Stimulated activated naive CD8-positive, alpha-beta T cell treated with anti-CD3 and anti-CD28 coated beads, Interleukin-15, Interleukin-2, amounts not matched to agents 100 U/mL and 50 U/mL, for 24 hours (primary cell): Measurements from ENCODE around the gene CLIC3.

ENCODE experiments used
- ATAC-seq: fragments of 150-1000 bp; cut with Tn5 transposase; one replicate; pipeline ENCODE4 v1.10.0; 2021
- DNase-seq: peaks from one replicate; pipeline ENCODE4 v3.0.0; 2021

The CLIC3 gene

DNA sequence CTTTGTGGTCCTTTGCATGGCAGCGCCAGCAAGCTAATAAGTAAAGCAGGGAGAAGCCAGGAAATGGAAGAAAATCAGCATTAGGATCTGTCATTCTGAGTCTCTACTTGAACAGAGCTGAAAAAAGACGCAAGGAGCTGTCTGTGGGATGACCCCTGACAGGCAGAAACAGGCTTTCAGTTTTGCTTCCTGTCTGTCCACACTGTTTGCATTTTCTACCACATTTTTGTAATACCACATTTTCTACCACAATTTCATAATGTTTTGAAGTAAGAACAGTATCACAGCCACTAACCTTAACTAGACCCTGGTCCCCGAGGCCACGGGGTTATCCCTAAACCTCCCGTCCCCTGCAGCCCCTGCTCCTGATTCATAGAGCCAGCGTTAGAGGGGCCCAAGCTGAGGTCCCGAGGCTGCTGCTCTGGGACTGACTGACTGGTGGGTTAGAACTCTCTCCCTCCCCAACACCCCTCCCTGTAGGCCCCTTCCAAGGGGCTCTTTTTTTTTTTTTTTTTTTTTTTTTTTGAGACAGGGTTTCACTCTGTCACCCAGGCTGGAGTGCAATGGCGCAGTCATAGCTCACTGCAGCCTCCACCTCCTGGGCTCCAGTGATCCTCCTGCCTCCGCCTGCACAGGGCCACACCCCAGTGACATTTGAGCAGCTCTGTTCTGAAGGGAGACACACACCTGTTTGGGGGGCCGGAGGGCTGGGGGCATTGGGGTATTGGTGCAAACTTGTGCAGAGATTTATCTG is 4.0 kb upstream of the CLIC3 start:
- DNase-seq (peak; percentile 74), ATAC-seq (peak; percentile 85)

DNA sequence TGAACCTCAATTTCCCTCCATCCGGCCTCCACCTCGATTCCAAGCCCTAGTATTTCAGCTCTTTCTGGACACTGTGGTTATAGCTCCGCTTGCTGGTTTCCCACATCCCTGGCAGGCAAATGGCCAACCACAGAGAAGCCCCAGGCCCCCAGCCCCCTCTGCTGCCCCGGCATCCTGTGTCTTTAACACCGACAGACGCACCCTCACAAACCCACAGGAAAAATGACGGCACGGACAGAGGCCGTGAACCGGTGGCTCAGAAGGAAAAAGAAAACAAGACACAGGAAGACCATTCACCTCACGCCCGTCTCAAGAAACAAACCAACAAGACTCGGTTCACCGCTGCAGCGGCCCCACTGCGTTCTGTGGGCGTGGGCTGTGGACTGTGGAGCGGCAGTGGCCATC is 1.5 kb upstream of the CLIC3 start:
- ATAC-seq (no peak), DNase-seq (no peak)

DNA sequence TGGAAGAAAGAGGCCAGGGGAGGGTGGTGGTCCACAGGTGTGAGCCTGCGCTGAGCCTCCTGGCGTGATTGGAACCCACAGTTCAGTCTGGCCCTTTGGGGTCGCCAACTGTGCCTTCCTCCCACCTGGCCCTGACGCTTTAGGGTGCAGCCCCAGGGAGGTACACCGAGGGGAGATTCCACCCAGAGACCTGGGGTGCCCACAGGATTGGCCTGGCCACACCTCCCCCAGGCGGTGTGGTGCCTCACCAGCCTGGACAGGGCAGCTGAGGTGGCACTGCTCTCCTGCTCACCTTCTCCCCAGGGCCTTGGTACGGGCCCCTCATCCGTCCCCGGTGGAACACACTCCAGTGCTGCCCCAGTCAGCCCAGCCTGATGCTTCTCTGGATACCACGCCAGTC is 1.0 kb upstream of the CLIC3 start:
- DNase-seq (no peak), ATAC-seq (no peak)

DNA sequence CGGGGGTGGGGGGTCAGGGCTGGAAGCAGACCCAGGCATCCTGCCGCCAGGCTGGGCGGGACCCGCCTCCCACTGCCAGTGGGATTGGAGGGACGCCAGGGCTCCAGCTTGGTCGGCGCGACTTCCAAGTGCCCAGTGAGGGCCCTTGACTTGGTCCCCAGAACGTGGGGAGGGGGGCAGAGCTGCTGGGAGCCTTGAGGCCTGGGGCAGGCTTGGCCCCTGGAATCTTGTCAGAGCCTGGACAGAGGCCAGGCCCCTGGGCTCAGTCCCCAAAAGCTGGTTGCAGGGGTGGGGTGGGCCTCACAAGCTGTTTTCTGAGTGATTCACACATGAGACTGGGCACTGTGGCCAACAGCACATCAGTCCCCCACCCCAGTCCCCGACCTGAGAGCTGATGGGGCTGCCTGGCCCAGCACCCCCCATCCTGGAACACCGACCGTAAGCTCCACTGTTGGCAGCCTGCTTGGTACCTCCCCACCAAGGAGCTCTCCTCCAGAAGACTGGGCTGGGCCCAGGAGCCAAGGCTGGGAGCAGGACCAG is 526 bp downstream of the CLIC3 start:
- ATAC-seq = no peak
- no peak for DNase-seq

DNA sequence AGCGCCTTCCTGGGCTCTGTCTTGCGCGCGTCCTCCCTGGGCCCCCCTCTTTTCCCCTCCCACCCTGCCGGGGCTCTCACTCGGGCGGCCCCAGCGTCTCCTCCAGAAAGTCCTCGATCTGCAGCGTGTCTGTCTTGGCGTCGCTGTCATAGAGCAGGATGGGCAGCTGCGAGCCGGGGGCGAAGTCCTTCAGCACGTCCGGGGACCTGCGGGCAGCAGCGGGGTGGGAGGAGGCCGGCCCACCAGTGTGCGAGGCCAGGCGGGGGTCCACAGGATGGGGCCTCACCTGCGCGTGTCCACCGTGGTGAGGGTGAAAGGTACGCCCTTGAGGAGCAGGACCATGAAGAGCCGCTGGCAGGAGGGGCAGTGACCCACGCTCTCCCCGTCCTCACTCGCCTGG is 1.0 kb downstream of the CLIC3 start:
- ATAC-seq (no peak), DNase-seq (no peak)

DNA sequence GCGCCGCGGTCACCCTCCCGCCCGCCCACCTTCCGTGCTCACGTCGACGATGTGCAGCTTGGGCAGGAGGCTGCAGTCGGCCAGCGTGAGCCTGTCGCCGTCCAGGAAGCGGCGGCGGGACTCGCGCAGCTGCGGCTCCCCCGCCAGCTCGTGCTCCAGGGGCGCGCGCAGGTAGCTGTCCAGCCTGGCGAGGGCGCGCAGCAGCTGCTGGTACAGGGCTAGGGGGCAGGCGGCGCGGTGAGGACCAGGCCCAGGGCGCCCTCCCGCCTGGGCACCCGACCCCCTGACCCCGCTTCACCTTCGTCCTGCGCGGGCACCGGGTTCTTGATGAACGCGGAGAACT is 1.5 kb downstream of the CLIC3 start:
- ATAC-seq (no peak), DNase-seq (no peak)

DNA sequence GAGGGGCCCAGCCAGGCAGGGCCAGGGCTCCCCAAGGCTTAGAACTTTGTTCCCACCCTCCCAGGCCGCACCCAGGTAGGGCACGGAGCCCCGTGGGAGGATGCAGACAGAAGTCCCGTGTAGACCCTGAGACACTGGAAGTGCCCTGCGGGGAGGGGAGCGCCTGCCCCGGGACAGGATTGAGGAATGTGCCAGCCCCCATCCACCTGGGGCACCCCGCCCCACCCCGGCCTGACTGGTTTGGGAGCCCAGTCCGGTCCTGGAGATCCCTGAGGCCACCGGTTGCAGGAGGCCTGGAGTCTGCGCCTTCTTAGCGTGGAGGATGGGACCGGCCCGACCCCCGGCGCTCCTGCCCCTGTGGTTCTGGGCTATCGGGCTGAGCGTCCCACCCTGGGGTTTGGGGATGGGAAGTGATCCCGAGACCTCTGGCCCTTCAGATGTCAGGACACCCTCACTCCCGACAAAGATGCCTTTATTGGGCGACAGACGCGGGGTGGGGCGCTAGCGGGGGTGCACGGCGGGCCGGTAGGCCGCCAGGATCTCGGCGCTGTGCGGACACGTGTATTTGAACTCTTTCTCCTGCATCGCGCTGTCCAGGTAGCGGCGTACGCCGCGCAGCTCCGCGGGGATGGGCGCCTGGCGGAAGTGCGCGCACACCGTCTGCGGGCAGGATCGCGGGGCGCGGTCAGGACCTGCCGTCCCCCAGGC is 2.0 kb downstream of the CLIC3 start:
- DNase-seq = no peak
- no peak for ATAC-seq

DNA sequence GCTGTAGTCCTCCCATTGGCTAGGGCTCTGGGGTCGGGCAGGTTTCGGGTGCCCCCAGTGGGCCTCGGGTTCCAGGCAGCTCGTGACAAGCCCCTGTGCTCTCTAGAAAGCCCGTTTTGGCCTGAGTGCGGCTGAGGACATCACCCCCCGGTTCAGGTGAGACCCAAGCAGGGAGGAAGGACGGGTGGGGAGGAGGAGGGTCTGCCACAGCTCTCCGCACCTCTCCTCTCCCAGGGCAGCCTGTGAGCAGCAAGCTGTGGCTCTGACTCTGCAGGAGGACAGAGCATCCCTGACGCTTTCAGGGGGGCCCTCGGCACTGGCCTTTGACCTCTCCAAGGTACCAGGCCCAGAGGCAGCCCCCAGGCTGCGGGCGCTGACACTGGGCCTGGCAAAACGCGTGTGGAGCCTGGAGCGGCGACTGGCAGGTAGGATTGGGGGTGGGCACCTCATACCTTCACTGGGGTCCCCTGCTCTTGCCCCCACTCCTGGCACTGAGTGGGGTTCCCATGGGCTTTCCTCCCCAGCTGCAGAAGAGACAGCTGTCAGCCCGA is 3.5 kb downstream of the CLIC3 start:
- ATAC-seq (no peak), DNase-seq (no peak)

DNA sequence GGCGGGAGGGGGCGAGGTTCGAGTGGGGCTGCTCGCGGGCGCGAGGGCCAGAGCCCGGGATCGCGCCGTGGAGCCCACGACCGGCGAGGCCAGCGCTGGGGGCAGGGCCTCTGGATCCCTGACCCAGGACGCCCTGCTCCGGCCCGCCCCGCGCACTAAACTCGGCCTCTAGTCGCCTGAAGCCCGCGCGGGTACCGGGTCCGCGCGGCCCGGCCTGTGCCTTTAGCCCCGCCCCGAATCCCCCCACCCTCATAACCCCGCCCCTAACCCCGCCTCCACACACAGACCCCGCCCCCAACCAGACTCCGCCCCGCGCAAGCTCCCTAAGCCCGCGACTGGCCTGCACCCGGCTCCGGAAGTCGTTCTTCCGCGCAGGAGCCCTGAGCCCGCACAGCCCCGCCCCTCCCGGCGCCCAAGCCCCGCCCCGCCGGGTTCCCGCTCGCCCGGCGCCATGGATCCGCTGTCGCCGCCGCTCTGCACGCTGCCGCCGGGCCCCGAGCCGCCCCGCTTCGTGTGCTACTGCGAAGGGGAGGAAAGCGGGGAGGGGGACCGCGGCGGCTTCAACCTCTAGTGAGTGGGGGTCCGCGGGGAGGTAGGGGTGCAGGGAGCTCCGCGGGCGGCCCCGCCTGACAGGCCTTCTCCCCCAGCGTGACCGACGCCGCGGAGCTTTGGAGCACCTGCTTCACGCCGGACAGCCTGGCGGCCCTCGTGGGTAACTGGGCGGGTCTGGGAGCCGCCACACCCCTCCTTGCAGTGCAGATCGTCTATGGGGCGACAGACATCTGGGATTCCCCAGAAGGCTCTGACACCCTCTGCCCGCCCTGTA is 4.2 kb downstream of the CLIC3 start, which contains the start of gene PAXX:
PAXX (plus strand) TSS at position 430 of the 826 bp plus-strand sequence; CDS start at position 452, 22 bp downstream.
- peak; percentile 98 for DNase-seq

DNA sequence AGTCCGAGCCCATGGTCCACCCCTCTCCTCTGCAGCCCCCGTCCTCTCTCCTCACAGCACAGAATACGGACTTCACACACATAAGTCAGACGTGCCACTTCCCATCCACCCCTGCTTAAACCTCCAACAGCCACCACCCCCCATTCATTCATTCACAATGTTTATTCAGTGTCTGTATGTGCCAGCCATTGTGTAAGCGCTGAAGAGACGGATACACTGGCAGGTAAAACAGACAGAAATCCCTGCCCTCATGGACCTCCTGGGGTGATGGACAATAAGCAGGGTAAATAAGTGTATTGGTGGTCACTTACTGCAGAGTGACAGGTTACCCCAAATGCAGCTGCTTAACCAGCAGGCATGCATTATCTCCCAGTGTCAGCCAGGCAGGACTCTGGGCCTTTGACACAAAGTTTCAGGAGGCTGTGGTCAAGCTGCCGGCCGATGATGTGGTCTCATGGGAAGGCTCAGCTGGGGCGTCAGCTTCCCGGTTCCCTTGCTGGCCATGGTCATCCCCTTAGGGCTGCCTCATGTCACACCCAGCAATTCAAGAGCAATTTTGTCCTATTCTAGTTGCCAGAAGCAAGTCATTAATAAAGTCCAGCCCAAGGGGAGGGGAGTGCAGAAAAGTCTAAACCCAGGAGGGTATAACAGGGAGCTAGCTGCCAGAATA is 6.0 kb downstream of the CLIC3 start:
- no peak for ATAC-seq
- DNase-seq = no peak

More for the DNA sequence above, 4.2 kb downstream of the CLIC3 start, which contains the start of gene PAXX:
- peak; percentile 84 for ATAC-seq

DNA sequence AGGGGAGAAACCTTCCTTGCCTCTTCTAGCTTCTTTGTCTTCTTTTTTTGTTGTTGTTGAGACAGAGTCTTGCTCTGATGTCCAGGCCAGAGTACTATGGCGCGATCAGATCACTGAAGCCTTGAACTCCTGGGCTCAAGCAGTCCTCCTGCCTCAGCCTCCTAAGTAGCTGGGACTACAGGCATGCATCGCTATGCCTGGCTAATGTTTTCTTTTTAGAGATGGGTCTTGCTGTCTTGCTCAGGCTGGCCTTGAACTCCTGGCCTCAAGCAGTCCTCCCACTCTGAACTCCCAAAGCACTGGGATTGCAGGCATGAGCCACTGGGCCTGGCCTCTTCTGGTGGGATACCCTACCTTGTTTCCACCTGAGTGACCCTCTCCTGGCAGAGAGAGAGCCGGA is 7.5 kb downstream of the CLIC3 start:
- ATAC-seq = no peak

DNA sequence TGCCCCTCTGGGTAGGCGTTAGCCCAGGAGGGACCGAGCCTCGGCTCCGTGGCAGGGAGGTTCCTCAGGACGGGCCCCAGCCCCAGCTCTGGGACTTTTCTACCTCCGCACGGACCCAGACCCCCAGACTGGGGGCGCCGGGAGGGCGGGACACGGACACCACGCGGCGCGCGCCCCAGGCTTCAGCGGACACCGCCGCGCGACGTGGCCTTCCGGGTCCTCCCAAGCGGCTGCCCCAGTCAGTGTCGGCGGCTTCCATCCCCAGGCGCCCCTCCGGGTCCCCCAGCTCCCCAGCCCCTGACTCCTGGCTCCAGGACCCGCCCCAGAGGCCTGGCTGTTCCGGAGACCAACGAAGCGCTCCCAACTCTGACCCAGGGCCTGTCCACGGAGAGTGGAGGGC is 10.5 kb downstream of the CLIC3 start:
- no peak for ATAC-seq
- no peak for DNase-seq

More for the DNA sequence above, 7.5 kb downstream of the CLIC3 start:
- DNase-seq = no peak

DNA sequence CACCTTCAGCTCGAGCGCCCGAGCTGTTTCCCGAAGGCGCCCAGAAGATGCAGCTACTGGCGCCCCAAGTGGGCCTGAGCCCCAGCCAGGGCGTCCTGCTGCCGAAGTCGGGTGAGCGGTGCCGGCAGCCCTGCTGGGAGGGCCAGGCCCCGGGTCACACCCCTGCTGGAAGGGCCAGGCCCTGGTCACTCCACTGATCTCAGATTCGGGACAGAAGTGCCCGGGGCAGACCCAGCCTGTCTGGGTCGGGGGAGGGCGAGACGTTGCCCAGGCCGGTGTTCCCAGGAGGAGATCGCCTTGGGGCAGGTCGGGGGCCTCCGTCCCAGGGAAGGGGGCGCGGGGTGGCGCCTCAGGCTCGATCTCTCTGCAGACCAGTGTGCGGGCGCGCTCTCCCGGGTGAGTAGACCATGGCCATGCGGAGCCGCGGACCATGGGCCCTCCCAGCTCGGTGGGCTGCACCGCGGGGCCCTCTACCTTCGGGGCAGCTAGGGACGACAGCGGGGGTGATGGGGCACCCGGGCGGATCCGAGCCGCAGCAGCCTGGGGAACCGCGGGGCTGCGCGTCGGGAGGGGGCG is 11.3 kb downstream of the CLIC3 start:
- no peak for DNase-seq
- no peak for ATAC-seq

DNA sequence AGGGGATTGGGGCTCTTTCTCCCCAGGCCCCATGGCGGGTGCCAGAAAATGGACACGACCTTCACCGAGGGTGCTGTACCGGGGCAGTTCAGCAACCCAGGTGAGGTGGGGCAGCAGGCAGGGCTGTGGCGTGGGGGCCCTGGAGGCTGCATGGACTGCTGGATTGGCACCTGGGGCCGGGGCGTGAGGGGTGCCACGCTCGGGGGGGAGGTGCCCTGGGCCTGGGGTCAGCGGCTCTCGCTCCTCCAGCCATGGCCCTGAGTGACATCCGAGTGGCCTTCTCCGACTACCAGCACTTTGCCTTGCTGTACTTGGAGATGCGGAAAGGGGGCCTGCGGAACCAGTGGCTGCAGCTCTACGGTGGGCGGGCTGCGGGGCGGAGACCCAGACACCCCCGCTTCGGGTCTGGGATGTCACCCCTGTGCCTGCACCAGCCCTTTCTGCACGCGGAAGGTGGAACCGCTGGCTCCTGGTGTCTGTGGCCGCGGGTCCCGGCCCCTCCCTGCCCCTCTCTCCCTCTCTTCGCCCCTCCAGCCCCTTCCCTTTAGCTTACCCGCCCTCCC is 11.8 kb downstream of the CLIC3 start:
- ATAC-seq = no peak
- no peak for DNase-seq

DNA sequence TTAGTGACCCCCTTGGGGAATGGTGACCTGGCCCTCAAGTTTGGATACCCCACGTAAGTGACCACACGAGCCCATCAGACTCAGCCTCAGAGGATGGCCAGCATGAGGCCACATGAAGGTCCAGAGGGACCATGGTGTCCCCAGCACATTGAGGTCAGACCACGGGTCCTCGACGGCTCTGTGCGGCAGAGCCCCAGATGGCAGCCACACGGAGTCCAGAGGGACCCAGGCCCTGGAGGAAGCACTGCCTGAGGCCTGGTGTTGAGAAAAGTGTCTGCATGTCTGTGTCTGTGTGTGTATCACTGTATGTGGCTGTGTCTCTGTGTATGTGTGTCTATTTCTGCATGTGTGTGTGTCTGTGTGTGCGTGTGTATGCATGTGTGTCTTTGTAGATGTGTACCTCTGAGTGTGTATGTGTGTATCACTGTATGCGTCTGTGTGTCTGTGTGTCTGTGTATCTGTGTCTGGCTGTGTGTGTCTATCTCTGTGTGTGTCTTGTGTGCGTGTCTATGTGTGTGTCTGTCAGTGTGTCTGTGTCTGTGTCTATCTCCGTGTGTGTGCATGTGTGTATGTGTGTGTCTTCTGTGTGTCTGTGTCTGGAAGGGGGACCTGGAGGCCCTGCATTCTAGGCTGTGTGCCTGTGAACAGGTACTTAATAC is 12.6 kb downstream of the CLIC3 start:
- no peak for DNase-seq
- no peak for ATAC-seq

DNA sequence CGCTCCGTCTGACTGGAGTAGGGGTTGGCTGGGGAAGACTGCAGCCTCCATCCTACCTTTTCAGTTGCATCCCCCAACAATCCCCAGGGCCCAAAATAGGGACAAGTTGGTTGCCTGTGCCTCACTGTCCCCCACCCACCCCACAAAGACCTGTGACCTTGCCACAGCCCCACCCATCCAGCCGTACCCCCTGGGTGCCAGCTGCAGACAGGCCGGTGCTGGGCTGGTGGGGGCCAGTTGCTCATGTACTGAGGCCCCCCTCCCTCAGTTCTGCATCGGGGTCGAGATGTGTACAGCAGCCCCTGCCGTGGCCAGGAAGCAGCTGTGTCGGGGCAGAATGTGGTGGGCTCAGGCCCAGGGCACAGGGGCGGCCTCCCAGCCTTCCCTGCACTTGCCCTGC is 13.2 kb downstream of the CLIC3 start:
- DNase-seq (no peak), ATAC-seq (no peak)

DNA sequence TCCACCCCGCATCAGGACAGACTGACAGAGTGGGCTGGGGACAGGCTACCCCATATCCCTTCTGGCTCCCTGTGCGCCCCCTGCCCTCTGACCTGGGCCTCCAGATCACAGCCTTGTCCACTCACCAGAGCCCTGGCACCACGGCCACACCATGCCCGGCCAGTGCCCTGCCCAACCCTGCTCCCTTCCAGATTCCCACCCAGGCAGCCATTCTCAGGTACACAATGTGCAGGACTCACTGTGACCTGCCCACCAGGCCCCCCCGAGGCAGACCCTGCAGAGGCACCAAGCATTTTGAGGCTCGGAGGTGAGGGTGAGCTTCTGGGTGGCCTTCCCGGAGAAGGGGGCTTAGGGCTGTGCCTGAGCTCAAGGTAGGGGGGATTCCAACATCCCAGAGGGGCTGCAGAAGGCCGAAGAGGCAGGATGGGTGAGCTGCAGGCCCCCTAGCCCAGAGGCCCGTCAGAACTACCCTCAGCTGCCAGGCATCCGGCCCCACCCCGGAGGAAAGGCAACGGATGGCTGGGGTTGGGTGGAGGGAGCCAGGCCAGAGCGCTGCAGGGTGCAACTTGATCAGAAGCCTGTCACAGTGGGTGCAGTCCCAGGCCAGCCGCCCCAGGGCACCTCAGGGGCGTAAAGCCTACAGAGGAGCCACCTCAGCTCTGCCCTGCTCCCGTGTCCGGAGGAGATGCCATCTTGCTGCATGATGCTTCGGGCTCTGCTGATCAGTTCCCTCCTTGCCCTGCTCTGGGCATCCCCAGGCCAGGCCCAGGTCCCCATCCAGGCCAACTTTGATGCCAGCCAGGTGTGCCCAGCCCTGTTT is 13.9 kb downstream of the CLIC3 start, which contains the start of gene LCNL1:
LCNL1 (plus strand) TSS at position 762 of the 820 bp plus-strand sequence. CDS start 594 bp downstream, outside the sequence.
- no peak for ATAC-seq
- DNase-seq = no peak

DNA sequence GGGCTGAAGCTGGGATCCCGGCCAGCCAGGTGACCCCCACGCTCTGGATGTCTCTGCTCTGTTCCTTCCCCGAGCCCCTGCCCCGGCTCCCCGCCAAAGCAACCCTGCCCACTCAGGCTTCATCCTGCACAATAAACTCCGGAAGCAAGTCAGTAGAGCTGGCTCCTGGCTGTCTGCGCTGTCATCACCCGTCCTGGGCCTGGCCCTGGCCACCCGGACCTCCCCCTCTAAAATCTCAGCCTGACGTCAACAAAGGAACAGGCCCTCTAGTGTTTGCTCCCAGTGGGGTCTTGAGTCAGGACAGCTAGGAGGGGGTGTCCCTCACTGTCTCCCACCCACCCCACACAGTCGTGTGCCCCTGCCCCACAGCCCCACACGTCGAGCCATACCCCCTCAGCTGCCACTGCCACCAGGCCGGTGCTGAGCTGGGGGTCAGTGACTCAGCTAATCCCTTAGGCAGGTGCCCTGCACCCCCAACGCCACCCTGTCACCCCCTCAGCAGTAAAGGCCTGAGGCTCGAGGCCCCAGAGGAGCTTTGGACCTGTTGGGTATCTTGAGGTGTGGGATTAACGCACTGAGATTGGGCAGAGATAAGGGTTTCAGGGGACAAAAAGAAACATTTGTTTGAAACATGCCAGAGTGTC is 14.7 kb downstream of the CLIC3 start:
- ATAC-seq (no peak), DNase-seq (no peak)
